HG03378 (cell line): ENCODE data around the gene CRHR2.

Source experiments
- ATAC-seq: cut with Tn5 transposase; IDR thresholded peaks from one replicate; pipeline ENCODE4 v1.9.1; 2021; ENCODE audit warnings: mild to moderate bottlenecking, moderate library complexity; ENCODE audit not compliant: unreplicated experiment

Gene CRHR2

DNA sequence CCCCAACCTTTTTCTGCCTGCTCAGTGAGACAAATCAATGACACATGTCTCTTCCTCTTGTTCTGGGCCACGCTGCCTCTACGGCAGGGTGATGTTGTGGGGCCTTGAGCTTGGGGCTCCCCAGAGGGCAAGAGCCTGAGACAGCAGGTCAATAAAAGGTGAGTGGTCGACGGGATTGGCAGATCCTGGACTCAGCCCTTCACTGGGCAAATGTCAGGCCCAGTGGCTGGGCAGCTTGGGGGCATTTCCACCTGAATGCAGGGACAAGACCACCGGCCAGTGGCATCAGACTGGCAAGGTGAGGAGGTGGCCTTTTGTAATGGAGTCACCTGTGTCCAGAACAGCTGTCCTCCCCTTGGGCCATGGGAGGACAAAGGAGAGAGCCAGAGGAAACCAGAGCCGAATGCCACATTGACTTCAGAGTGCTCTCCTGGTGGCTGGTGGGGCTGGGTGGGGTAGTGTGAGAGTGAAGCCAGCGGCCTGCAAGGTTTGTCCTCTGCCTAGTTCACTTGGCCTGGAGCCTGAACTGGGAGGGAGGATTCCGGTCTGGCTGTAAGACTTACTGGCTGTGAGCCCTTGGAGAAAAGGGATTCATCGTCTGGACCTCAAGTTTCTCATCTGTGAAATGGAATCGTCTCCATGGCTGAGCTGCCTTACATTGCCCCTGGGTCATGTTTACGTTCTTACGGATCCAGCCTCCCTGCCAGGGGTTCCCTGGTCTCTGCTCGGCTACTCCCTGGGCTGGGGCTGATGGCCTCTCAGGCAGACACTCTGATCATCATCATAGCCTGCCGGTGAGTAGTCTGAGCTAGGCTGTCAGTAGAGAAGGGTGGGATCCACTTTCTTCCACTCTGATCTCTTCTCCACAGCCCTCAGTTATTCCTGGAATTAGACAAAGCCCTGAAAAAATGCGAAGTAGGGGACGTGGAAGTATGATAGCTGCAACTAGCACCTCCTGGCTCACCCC lies 25.4 kb upstream of the CRHR2 start:
- no peak for ATAC-seq

DNA sequence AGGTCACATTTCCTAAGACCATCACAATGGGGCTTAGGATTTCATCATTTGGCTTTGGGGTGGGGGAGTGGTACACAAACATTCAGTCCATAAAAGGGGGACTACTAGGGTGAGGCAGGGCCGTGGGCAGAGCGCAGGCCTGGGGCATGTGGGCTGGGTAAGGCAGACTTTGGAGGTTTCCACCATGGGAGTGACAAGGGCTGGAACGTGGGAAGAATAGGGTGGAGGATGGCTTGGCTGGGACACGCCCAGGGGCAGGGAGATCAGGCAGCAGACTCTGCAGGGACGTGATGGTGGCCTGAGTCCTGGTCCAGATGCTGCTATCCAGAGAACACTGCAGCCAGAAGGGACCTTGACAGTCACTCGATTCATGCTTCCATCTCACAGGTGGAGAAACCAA lies 24.7 kb upstream of the CRHR2 start:
- no peak for ATAC-seq

DNA sequence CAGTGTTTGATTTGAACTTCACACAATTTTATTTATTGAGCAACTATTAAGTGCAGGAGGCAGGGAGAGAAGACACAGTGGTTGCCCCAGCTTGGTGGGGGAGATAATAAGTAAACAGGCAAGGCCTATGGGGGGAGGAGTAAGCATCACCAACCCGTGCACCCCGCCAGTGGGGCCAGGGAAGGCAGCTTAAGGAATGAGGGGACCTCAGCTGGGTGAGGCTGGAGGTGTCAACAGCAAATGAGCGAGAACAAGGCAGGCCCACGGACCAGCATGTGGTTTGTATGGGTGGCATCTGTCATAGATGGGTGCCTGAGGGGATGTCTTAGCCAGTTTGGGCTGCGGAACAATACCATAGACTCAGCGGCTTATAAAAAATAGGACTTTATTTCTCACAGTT lies 24.1 kb upstream of the CRHR2 start:
- no peak for ATAC-seq

DNA sequence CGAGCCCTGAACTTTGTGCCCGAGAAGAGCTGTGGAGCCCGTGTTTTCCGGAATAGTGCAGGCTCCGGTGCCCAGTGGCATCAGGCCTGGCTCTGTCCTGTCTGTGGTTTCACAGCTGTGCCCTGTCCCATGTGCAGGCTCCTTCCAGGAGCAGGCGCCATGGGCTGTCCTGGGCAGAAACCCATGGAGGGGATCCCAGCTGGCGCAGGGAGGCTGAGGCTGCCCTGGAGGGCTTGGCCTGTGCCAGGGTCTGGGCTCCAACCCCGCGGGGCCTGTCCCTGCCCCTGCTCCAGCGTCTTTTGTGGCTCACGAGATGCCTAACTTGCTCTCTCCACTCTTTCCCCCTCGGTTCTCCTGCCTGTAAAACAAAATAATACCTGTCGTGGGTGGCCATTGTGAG lies 23.3 kb upstream of the CRHR2 start:
- ATAC-seq = no peak

- ATAC-seq = no peak
These were observed 22.8 kb upstream of the CRHR2 start for GRCh38 chr7:30705008-30705407.

GRCh38 chr7:30703756-30704155 lies 21.5 kb upstream of the CRHR2 start:
- ATAC-seq = no peak

- ATAC-seq = no peak
These were observed 19.9 kb upstream of the CRHR2 start for GRCh38 chr7:30702200-30702599.

DNA sequence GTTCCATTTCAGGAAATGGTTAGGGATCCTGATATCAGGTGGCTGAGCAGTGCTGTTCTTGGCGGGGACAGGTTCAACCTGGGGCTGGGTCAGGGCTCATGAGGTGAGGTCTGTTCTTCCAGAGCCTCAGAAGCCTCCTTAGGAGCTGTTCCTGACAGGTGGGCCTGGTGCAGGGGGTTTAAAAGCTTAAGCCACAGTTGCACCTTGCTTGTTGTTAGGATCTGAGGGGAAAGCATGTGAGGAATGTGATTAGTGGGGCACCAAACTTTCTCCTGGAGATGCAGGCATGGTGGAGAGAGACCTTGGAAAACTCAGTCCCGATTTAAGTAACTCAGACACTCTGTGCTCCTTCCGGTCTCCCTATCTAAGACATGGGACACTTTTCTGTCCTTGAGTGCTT lies 18.7 kb upstream of the CRHR2 start:
- ATAC-seq = no peak

- ATAC-seq = no peak
These were observed 17.6 kb upstream of the CRHR2 start for GRCh38 chr7:30699706-30700495.

- no peak for ATAC-seq
These were observed 16.2 kb upstream of the CRHR2 start for GRCh38 chr7:30698481-30698880.

DNA sequence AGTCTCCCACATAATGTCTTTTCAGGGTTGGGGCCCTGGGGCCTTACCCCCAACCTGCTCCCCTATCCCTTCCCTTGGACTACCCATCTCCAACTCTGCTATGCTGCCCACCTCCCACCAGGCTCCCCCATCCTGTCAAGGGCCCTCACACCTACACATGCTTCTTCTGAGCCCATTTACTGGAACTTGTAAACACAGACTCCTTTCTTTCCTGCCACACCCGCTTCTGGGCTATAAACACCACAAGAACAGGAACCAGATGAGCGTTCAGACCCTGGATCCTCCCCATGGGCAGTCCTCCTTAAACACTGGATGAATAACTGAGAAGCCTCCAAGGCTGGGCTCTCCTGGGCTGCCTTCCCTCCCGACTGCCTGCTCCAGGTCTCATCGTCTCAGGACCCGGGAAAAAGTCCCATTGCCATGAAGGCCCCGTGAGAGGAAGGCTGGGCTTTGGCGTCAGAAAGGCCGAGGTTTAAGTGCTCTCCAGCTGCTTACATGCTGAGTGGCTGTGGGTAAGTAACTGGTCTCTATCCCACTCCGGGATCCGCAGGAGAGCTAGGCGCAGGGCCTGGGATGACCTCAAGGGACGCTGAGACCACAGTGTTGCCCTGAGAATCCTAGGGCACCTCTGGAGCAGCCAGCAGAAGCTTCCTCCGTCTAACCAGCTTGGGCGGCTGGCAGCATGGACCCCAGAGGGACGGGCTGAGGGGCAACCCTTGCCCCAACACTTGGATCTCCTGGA lies 15.6 kb upstream of the CRHR2 start:
- no peak for ATAC-seq

- no peak for ATAC-seq
These were observed 12.8 kb upstream of the CRHR2 start for GRCh38 chr7:30694774-30695721.

GRCh38 chr7:30694218-30694745 lies 12.0 kb upstream of the CRHR2 start:
- ATAC-seq = no peak

- ATAC-seq = no peak
These were observed 10.6 kb upstream of the CRHR2 start for GRCh38 chr7:30692882-30693281.

DNA sequence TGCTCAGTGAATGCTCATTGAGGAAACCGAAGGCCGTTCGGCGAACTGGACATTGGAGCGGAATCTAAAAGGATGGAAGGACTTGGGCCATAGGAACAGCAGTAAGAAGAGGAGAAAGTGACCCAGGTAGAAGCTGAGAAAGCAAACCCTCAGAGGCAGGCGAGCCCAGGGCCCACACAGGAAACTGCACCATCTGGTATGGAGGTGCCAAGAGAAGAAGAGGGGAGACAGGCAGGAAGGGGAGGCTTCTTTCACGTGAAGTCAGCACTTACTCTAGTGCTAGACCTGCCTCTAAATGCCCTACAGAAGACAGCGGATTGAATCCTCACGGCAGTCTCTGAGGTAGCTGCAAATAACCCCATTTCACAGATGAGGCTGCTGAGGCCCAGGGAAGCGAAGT lies 10.2 kb upstream of the CRHR2 start:
- no peak for ATAC-seq

DNA sequence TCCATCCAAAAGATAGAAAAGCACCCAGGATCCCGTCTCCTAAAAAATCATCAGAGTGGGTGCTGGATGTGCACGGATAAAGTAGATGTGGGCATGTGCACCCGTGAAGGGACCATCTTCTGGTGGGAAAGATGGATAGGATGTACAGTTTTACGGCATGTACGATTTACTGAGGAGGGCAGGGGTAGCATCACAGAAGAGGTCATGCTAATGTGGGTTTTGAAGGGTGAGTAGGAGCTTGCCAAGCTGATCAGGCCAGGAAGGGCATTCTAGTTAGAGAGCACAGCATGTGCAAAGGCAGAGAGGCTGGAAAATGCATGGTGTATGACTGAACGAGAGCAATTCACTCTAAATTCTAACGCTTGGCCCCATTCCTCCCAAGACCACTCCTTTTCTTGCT lies 7.8 kb upstream of the CRHR2 start:
- ATAC-seq = no peak

DNA sequence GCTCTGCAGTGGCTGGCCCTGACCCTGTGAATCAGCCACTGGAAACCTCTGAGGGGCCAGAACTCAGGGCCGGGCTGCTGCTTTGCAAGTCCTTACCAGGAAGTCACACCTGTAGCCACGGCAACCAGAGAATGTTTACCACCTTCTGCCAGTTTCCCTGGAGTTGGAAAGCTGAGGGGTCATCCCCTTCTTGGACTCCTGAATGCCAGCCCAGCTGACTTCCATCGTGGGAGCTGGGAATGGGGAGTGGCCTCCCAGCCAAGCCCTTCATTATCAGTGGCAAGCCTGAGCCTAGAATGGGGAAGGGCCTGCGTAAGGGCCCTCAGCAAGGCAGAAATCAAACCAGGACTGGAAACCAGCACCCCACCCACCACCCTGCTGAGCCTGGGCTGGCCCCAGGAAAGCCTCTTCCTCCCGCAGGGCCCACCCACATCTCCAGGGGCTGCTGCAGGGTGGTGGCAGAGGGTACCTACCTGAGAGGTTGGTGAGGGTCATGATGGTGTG lies 6.5 kb upstream of the CRHR2 start:
- no peak for ATAC-seq

DNA sequence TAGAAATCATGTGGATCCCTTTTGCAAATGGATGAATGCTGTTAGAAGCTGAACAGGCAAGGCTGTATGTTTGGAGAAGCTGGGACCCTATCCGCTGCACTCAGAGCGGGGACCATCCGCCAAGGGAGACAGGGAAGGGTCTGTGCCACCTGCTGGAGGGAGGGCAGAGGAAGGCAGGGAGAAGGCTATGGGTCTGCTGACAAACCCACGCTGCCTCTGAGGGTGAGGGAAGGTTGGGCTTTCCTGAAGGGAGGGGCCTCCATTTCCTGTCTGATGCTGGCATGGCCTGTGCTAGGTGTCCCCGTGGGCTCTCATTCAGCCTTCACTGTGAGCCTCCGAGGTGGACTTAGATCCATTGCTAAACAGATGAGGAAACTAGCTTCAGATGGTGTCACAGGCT lies 5.3 kb upstream of the CRHR2 start:
- no peak for ATAC-seq

GRCh38 chr7:30684351-30684750 lies 2.1 kb upstream of the CRHR2 start:
- no peak for ATAC-seq

DNA sequence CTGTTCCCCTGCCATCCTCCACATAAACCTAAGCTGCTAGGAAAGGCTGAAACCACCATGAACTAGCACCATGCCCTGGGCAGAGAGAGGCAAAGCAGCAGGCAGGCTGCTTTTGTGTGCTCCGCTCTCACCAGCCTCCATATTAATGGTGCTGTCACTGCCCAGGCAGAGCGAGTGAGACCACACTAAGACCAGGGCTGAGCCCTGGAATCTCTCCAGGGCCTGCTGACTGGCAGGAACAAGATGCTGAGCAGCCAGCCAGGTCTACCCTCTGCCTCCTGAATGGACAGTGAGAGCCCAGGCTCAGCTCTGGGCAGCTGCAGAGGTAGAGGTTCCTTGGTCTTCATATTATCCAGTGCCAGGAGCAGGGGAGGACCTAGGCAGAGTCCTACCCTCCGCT lies 1.6 kb upstream of the CRHR2 start:
- no peak for ATAC-seq
